Panc1 (cell line): ENCODE measurements around the gene ADAT3.

ENCODE experiments used
- CTCF ChIP-seq: fragments of 450-650 bp; IDR thresholded peaks from 2 replicates; pipeline ENCODE4 v1.5.1; 2017; ENCODE audit warnings: mild to moderate bottlenecking
- POLR2AphosphoS5 ChIP-seq: IDR thresholded peaks from 2 replicates; pipeline ENCODE4 v1.6.1; 2012; ENCODE audit warnings: mild to moderate bottlenecking, low read depth, low read length, moderate library complexity
- REST ChIP-seq, 2 experiments: IDR thresholded peaks; 2 replicates each; pipeline ENCODE4 v1.6.1; 2011 to 2012; ENCODE audit warnings: low read depth in 2 of 2, control low read depth in 1 of 2, low read length in 1 of 2, mild to moderate bottlenecking in 1 of 2, moderate library complexity in 1 of 2; ENCODE audit not compliant: insufficient read depth in 1 of 2
- SIN3A ChIP-seq: IDR thresholded peaks from 2 replicates; pipeline ENCODE4 v1.6.1; 2012; ENCODE audit warnings: low read depth, mild to moderate bottlenecking, low read length, moderate library complexity, borderline replicate concordance; ENCODE audit not compliant: insufficient read depth

GRCh38 chr19:1866693-1867348, 38.4 kb upstream of the ADAT3 start:
- TF ChIP-seq POLR2AphosphoS5 (no peak), CTCF (no peak), REST (IDR thresholded peaks at IDR 0.05; ENCODE audit: insufficient read depth in 1 of 2, low read depth in 2 of 2, low read length in 1 of 2) (no peak), SIN3A (no peak)
